B cell (primary cell): Measurements from ENCODE around the gene DEAF1.

Experiments used
- EZH2 ChIP-seq: IDR thresholded peaks from 2 replicates; pipeline ENCODE4 v1.6.1; 2012; ENCODE audit warnings: borderline replicate concordance, low read depth, mild to moderate bottlenecking, moderate library complexity, low read length; ENCODE audit not compliant: insufficient read depth, poor library complexity, severe bottlenecking
- TF ChIP-seq, protein P1 (sequence below): fragments of 200-600 bp; IDR thresholded peaks from one replicate; pipeline ENCODE4 v1.8.0; 2022; ENCODE audit warnings: antibody characterized with exemption, mild to moderate bottlenecking

DNA sequence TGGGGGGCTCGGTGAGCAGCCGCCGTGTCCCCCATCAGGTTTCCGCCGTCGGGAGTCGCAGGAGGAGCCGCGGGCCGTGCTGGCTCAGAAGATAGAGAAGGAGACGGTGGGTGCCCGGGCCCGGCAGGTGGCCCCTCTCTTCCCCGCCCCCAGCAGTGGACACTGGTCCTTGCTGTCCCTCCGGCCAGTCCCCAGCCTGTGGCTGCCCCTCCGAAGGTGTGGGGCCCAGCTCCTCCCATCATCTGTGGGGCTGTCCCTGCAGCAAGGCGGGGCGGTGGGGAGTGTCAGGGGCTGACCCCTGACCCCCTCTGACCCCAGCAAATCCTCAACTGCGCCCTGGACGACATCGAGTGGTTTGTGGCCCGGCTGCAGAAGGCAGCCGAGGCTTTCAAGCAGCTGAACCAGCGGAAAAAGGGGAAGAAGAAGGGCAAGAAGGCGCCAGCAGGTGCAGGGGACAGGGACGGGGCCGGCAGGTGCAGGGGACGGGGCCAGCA, 26.3 kb upstream of the DEAF1 start:
- TF ChIP-seq, protein P1, sequence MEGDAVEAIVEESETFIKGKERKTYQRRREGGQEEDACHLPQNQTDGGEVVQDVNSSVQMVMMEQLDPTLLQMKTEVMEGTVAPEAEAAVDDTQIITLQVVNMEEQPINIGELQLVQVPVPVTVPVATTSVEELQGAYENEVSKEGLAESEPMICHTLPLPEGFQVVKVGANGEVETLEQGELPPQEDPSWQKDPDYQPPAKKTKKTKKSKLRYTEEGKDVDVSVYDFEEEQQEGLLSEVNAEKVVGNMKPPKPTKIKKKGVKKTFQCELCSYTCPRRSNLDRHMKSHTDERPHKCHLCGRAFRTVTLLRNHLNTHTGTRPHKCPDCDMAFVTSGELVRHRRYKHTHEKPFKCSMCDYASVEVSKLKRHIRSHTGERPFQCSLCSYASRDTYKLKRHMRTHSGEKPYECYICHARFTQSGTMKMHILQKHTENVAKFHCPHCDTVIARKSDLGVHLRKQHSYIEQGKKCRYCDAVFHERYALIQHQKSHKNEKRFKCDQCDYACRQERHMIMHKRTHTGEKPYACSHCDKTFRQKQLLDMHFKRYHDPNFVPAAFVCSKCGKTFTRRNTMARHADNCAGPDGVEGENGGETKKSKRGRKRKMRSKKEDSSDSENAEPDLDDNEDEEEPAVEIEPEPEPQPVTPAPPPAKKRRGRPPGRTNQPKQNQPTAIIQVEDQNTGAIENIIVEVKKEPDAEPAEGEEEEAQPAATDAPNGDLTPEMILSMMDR = no peak
- no peak for TF ChIP-seq EZH2
